PC-9 (cell line): ENCODE results near the gene CFAP77. TPM values are rescaled to one million over a fixed set of nuclear protein-coding genes. Genes with fewer than 3 reads are reported as not detected.

Source experiments
- BruUV-seq: library from RNA; stranded (reverse); fragments of 400-500 nt; replicated peaks from 2 replicates; lab custom pipeline; 2021; lab: Mats Ljungman, UMichigan
- CTCF ChIA-PET: fragments of 300-600 bp; sonication (Branson Sonifier 250); formaldehyde crosslinking; loops from one replicate; lab custom pipeline; 2022; ENCODE audit warnings: antibody characterized with exemption; lab: Charles Lee
- POLR2A ChIA-PET: fragments of 300-600 bp; sonication (Branson Sonifier 250); formaldehyde crosslinking; loops from one replicate; lab custom pipeline; 2022; ENCODE audit warnings: antibody characterized with exemption; ENCODE audit not compliant: unreplicated experiment; lab: Charles Lee
- DNase-seq, 2 experiments: peaks; one replicate each; pipeline versions ENCODE4 v3.0.0 to v3.0.0-alpha.2; 2015 to 2022; ENCODE audit warnings: mixed read lengths in 1 of 2
- H2AFZ ChIP-seq: fragments of 200-600 bp; sonication (generic); 2 replicates; pipeline ENCODE4 v1.8.1; 2017; ENCODE audit warnings: antibody characterized with exemption
- H3F3A ChIP-seq: fragments of 200-600 bp; sonication (generic); 2 replicates; pipeline ENCODE4 v1.8.1; 2017; ENCODE audit warnings: antibody characterized with exemption, mild to moderate bottlenecking, low read depth; ENCODE audit not compliant: insufficient read depth
- H3K27ac ChIP-seq: fragments of 200-600 bp; sonication (generic); 2 replicates; pipeline ENCODE4 v1.6.1; 2016; ENCODE audit warnings: mixed run types
- H3K27me3 ChIP-seq: fragments of 200-600 bp; sonication (generic); 2 replicates; pipeline ENCODE4 v1.6.1; 2016; ENCODE audit warnings: low read depth, mixed run types; ENCODE audit not compliant: insufficient read depth
- H3K36me3 ChIP-seq: fragments of 200-600 bp; sonication (generic); 2 replicates; pipeline ENCODE4 v1.6.1; 2016; ENCODE audit warnings: low read depth, mixed run types
- H3K4me1 ChIP-seq: fragments of 200-600 bp; sonication (generic); replicated peaks from 2 replicates; pipeline ENCODE4 v1.6.1; 2016; ENCODE audit warnings: mixed run types; ENCODE audit not compliant: insufficient read depth
- H3K4me2 ChIP-seq: fragments of 200-600 bp; sonication (generic); 2 replicates; pipeline ENCODE4 v1.6.1; 2017; ENCODE audit warnings: mixed run types
- H3K4me3 ChIP-seq: fragments of 200-600 bp; sonication (generic); 2 replicates; pipeline ENCODE4 v1.6.1; 2016; ENCODE audit warnings: mixed run types
- H3K79me2 ChIP-seq: fragments of 200-600 bp; sonication (generic); 2 replicates; pipeline ENCODE4 v1.6.1; 2017; ENCODE audit warnings: low read depth, mixed run types
- H3K9me2 ChIP-seq: fragments of 200-600 bp; sonication (generic); 2 replicates; pipeline ENCODE4 v1.8.1; 2017; ENCODE audit warnings: mild to moderate bottlenecking; ENCODE audit not compliant: insufficient read depth
- H3K9me3 ChIP-seq: fragments of 200-600 bp; sonication (generic); 2 replicates; pipeline ENCODE4 v1.8.1; 2016; ENCODE audit warnings: low read depth; ENCODE audit not compliant: insufficient read depth
- H4K20me1 ChIP-seq: fragments of 200-600 bp; sonication (generic); 2 replicates; pipeline ENCODE4 v1.8.1; 2017; ENCODE audit not compliant: insufficient read depth
- EZH2 ChIP-seq: fragments of 200-600 bp; sonication (generic); IDR thresholded peaks from 2 replicates; pipeline ENCODE4 v1.8.0; 2017; ENCODE audit warnings: antibody characterized with exemption, low read depth
- intact Hi-C: fragments of 100-400 bp; cut with micrococcal nuclease; formaldehyde crosslinking; loops from one replicate; pipeline ENCODE4 v1.10.0; 2022; ENCODE audit not compliant: unreplicated experiment
- total RNA-seq: library from RNA; stranded (reverse); gene quantifications from 2 replicates; pipeline ENCODE4 v1.2.3, GENCODE V29; 2021
- TF ChIP-seq, protein P1 (sequence below): fragments of 200-600 bp; sonication (generic); conservative IDR thresholded peaks from 2 replicates; pipeline ENCODE4 v1.6.1; 2017; ENCODE audit warnings: mixed run types, antibody characterized with exemption, mild to moderate bottlenecking, moderate library complexity

CFAP77 gene
- total RNA-seq, 1 experiment from 2014 or later, result not detected

DNA sequence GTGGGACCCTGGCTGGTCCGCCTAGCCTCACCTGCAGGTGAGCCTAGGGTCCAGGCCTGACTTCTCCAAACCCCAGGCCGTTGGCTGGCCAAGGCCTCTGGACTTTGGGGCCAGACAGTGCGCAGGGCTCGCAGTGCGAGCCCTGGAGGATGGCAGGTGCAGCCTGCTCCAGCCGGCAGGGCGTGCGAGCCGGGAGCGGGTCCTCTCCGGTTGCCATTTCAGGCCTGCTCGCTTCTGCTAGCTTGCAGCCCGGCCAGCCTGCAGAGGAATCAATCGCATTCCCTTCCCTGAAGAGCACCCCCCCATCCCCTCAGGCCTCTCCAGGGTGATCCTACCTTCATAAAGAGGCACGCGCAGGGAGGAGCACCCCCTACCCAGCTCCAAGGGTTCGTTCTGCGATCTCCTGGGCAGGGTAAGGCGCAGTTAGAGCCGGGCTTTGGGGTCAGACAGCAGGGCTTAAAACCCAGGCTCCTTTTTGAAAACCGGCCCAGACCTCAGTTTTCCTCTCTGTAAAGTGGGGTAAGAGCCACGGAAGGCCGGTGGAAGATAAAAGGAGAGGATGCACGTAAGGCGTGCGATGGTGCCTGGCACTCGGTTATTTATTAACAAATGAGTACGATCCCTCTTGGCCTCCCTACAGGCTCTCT lies 178.6 kb downstream of the CFAP77 start:
- Histone ChIP-seq H3K27ac (no peak overlapping the region), H3K4me3 (no peak overlapping the region), H3K9me2 (no peaks in the 10 kb centered on the region), H2AFZ (no peak overlapping the region), H3K36me3 (no peaks in the 10 kb centered on the region), H3K27me3 (0 out of 2 replicates have a peak, but pooled peaks cover 7% of the 10 kb centered on the region), H3K4me1 (no peaks in the 10 kb centered on the region), H3K4me2 (no peak overlapping the region), H3K9me3 (no peaks in the 10 kb centered on the region), H3K79me2 (no peaks in the 10 kb centered on the region), H4K20me1 (no peaks in the 10 kb centered on the region), H3F3A (no peaks in the 10 kb centered on the region)
- BruUV-seq, result no TSS peak
- intact Hi-C loops, result no loop called here
- DNase-seq, result peak in 1 of 2 experiments; percentile 20
- TF ChIP-seq, protein P1, sequence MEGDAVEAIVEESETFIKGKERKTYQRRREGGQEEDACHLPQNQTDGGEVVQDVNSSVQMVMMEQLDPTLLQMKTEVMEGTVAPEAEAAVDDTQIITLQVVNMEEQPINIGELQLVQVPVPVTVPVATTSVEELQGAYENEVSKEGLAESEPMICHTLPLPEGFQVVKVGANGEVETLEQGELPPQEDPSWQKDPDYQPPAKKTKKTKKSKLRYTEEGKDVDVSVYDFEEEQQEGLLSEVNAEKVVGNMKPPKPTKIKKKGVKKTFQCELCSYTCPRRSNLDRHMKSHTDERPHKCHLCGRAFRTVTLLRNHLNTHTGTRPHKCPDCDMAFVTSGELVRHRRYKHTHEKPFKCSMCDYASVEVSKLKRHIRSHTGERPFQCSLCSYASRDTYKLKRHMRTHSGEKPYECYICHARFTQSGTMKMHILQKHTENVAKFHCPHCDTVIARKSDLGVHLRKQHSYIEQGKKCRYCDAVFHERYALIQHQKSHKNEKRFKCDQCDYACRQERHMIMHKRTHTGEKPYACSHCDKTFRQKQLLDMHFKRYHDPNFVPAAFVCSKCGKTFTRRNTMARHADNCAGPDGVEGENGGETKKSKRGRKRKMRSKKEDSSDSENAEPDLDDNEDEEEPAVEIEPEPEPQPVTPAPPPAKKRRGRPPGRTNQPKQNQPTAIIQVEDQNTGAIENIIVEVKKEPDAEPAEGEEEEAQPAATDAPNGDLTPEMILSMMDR, result no peak
- no peak for TF ChIP-seq EZH2
- ChIA-PET CTCF (no interaction called here), POLR2A (no interaction called here)

DNA sequence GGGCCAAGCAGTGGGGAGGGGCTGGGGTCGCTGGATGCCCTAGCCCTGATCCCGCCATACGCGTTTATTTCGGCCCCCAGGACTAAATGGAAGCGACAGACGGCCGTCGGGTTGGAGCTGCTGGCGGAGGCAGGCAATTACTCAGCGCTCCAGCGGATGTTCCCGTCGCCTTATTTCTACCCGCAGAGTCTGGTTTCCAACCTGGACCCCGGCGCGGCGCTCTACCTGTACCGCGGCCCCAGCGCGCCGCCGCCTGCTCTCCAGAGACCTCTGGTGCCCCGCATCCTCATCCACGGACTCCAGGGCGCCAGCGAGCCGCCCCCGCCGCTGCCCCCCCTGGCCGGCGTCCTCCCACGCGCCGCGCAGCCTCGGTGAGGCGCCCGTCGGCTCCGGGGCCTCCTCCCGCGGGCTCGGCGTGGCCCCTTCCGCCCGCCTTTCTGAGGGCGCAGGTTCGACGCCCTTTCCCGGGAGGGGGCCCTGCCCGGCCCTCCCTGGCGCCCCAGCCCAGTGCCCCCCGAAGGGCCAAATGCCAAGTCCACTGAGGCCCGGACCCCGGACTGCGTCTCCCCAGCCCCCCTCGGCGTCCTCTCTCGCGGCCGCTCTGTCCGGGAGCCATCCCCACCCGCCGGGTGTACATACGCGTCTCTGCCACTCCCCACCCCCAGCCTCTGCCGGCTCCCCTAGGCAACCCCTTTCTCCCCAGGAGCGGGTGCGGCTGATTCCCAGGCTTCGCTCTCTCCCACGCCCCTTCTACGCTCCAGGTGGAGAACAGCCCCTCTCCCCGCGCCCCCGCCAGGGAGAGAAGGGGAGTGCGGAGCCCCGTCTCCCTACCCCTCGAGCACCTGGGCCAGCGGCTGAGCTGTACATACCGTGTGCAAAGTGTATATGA lies 179.4 kb downstream of the CFAP77 start:
- Histone ChIP-seq H3K27ac (no peak overlapping the region), H3K4me2 (no peak overlapping the region), H3K36me3 (no peaks in the 10 kb centered on the region), H3K4me3 (no peak overlapping the region), H2AFZ (no peak overlapping the region), H3K27me3 (0 out of 2 replicates have a peak, but pooled peaks cover 7% of the 10 kb centered on the region), H3F3A (no peaks in the 10 kb centered on the region), H4K20me1 (no peaks in the 10 kb centered on the region), H3K9me3 (no peaks in the 10 kb centered on the region), H3K4me1 (no peaks in the 10 kb centered on the region), H3K9me2 (no peaks in the 10 kb centered on the region), H3K79me2 (no peaks in the 10 kb centered on the region)
- POLR2A ChIA-PET, result no interaction called here
- intact Hi-C loops, result no loop called here
- no TSS peak for BruUV-seq
- TF ChIP-seq, protein P1, result no peak
- no peak for TF ChIP-seq EZH2
- no peak for DNase-seq
- CTCF ChIA-PET, result no interaction called here

DNA sequence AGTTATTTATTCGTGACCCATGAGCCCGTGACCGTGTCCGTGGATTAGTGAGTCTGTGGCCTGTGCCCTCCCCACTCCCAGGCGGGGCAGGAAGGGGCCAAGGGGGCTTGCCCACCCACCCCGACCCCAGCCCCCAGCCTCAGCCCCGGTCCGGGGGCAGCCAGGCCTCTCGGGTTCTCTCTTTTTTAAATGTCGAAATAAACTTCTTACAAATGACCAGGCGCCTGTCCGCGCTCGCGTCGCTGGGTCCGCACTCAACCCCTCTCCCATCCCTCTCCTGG lies 180.0 kb downstream of the CFAP77 start:
- Histone ChIP-seq H3K4me2 (no peak overlapping the region), H2AFZ (no peak overlapping the region), H3K9me3 (no peaks in the 10 kb centered on the region), H3K4me1 (no peaks in the 10 kb centered on the region), H3K27ac (no peak overlapping the region), H3K9me2 (no peaks in the 10 kb centered on the region), H4K20me1 (no peaks in the 10 kb centered on the region), H3K4me3 (no peak overlapping the region), H3K27me3 (0 out of 2 replicates have a peak, but pooled peaks cover 1% of the 10 kb centered on the region), H3K36me3 (no peaks in the 10 kb centered on the region), H3F3A (no peaks in the 10 kb centered on the region), H3K79me2 (no peaks in the 10 kb centered on the region)
- peak in 1 of 2 experiments; percentile 27 for DNase-seq
- intact Hi-C loops, result no loop called here
- CTCF ChIA-PET, result no interaction called here
- BruUV-seq, result no TSS peak
- no peak for TF ChIP-seq EZH2
- TF ChIP-seq, protein P1, result no peak
- POLR2A ChIA-PET, result no interaction called here
